Keratinocyte (primary cell): ENCODE measurements around the gene GALNT2. TPM values are rescaled to one million over a fixed set of nuclear protein-coding genes. Genes with fewer than 3 reads are reported as not detected.
A peak's percentile ranks its signal among the peaks of the same experiment; 100 is the strongest.

ENCODE experiments used
- DNase-seq: peaks from one replicate; pipeline ENCODE4 v3.0.0-alpha.2; 2011; ENCODE audit warnings: low read depth, missing footprints, low spot score
- FAIRE-seq: peaks from 2 replicates; lab custom pipeline; 2011; peaks lifted over from hg19 to GRCh38; lab: Jason Lieb, UNC
- H2AFZ ChIP-seq: 2 replicates; pipeline ENCODE4 v1.6.0; 2012; ENCODE audit warnings: low read length, control low read depth, inconsistent platforms; ENCODE audit not compliant: control insufficient read depth
- H3K27ac ChIP-seq: 2 replicates; pipeline ENCODE4 v1.5.1; 2011; ENCODE audit warnings: low read length; ENCODE audit not compliant: control insufficient read depth, insufficient read depth
- H3K27me3 ChIP-seq: 3 replicates; pipeline ENCODE4 v1.6.0; 2011; ENCODE audit warnings: low read length; ENCODE audit not compliant: control insufficient read depth, insufficient read depth; ENCODE audit errors: extremely low read depth
- H3K36me3 ChIP-seq, 2 experiments: 2 replicates in 1 of 2; 3 replicates in 1 of 2; pipeline ENCODE4 v1.5.1; 2011; ENCODE audit warnings: low read length in 2 of 2, mild to moderate bottlenecking in 1 of 2; ENCODE audit not compliant: control insufficient read depth in 2 of 2, insufficient read depth in 2 of 2; ENCODE audit errors: extremely low read depth in 1 of 2
- H3K4me1 ChIP-seq: 3 replicates; pipeline ENCODE4 v1.5.1; 2011; ENCODE audit warnings: low read length; ENCODE audit not compliant: control insufficient read depth, insufficient read depth; ENCODE audit errors: extremely low read depth
- H3K4me2 ChIP-seq: 3 replicates; pipeline ENCODE4 v1.6.0; 2011; ENCODE audit warnings: low read depth, low read length; ENCODE audit not compliant: control insufficient read depth, insufficient read depth; ENCODE audit errors: extremely low read depth
- H3K4me3 ChIP-seq, 3 experiments: fragments of 200-600 bp in 1 of 3; sonication (generic) in 1 of 3; 2 replicates in 2 of 3; 3 replicates in 1 of 3; pipeline ENCODE4 v1.5.1; 2011 to 2016; ENCODE audit warnings: low read length in 3 of 3, mild to moderate bottlenecking in 3 of 3, control low read depth in 2 of 3, inconsistent platforms in 1 of 3, low read depth in 1 of 3, mixed read lengths in 1 of 3, mixed run types in 1 of 3, moderate library complexity in 1 of 3; ENCODE audit not compliant: control insufficient read depth in 2 of 3, insufficient read depth in 2 of 3; ENCODE audit errors: extremely low read depth in 1 of 3
- H3K79me2 ChIP-seq: 2 replicates; pipeline ENCODE4 v1.6.0; 2012; ENCODE audit warnings: low read length; ENCODE audit not compliant: control insufficient read depth, insufficient read depth
- H3K9ac ChIP-seq: 3 replicates; pipeline ENCODE4 v1.6.0; 2011; ENCODE audit warnings: low read length; ENCODE audit not compliant: control insufficient read depth, insufficient read depth; ENCODE audit errors: extremely low read depth
- H3K9me1 ChIP-seq: 3 replicates; pipeline ENCODE4 v1.6.0; 2011; ENCODE audit warnings: low read length; ENCODE audit not compliant: control insufficient read depth, insufficient read depth; ENCODE audit errors: extremely low read depth
- H3K9me3 ChIP-seq: 2 replicates; pipeline ENCODE4 v1.5.1; 2012; ENCODE audit warnings: low read depth, low read length; ENCODE audit not compliant: control insufficient read depth
- H4K20me1 ChIP-seq: 3 replicates; pipeline ENCODE4 v1.6.0; 2011; ENCODE audit warnings: low read length; ENCODE audit not compliant: control insufficient read depth, insufficient read depth; ENCODE audit errors: extremely low read depth
- CTCF ChIP-seq, 3 experiments: IDR thresholded peaks in 1 of 3; conservative IDR thresholded peaks in 1 of 3; optimal IDR thresholded peaks in 1 of 3; 2 replicates in 2 of 3; 3 replicates in 1 of 3; pipeline versions ENCODE3 to v1.5.1; 2011; ENCODE audit warnings: low read length in 3 of 3, mild to moderate bottlenecking in 3 of 3, moderate library complexity in 2 of 3, control low read depth in 1 of 3, inconsistent platforms in 1 of 3; ENCODE audit not compliant: insufficient read depth in 2 of 3; ENCODE audit errors: extremely low read depth in 1 of 3
- EZH2 ChIP-seq: IDR thresholded peaks from one replicate; pipeline ENCODE4 v1.6.1; 2012; ENCODE audit warnings: inconsistent platforms, mild to moderate bottlenecking, low read length, moderate library complexity
- dilution Hi-C: fragments of 300-500 bp; cut with MboI; formaldehyde crosslinking; loops from one replicate; pipeline ENCODE4 v1.7.0; 2020; ENCODE audit warnings: low sequenced_read_pairs; ENCODE audit not compliant: extremely low pct_ligation_motif_present
- polyA plus RNA-seq, 5 experiments: library from polyadenylated mRNA; depleted of rRNA in 3 of 5; stranded (reverse) in 3 of 5; stranded (forward) in 1 of 5; unstranded in 1 of 5; fragments of >200 nt; gene quantifications; 1 replicate in 1 of 5; 2 replicates in 3 of 5; 3 replicates in 1 of 5; pipeline versions ENCODE4 v1.2.1 to v1.2.3, GENCODE V29; 2011 to 2012; ENCODE audit warnings: missing spikeins in 2 of 5, low read depth in 1 of 5, low replicate concordance in 1 of 5

Gene GALNT2
- polyA plus RNA-seq, 1 donor (not counting 4 experiments of a cell fraction or from before 2014, with no cell fraction given): 61.7 TPM

DNA sequence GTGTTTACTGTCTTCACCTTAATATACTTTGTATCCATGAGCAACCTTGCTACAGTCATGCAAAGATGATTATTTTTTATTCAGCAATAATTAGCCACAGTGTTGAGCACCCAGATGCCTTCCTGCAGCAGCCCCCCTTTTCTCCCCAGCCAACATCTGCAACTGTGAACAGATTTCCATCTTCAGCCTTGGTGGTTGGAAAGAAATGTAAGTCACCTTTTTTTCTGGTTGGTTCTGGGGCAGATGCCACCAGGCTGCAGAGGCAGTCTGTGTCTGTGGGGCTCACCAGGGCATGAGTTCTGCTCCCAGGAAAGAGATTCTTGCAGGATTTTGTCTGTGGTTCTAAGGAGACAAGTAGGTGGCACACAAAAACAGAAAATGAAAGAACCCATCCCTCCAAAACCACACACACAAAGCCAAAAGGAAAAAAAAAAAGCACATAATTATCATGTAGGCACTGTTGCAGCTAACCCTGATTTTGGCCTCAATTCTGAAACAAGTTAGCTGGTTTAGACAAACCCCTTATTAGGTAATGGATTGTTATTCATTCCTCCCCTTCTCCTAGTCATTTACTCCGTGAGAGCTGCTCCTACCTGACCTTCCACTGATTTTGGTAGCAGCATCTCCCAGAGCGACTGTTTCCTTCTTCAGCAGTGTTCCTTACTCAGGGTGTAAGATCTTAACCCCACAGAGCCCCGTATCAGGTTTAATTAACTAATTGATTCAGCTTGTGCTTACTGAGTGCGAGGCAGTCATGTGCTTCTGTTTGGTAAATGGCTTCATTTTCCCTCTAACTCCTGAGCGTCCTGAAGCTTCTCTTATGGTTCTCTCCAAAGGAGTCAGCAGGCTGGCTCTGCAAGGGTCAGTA, 36.5 kb downstream of the GALNT2 start:
- TF ChIP-seq CTCF (optimal IDR thresholded peaks at IDR 0.05 in 1 of 3, IDR thresholded peaks at IDR 0.05 in 1 of 3, conservative IDR thresholded peaks at IDR 0.05 in 1 of 3; ENCODE audit: extremely low read depth in 1 of 3, insufficient read depth in 2 of 3, low read length in 3 of 3): no peak
- TF ChIP-seq EZH2: no peak
- H3K36me3 ChIP-seq: peaks cover 5 to 12% of the 10 kb centered on the region in 2 experiments
- peaks cover 13% of the 10 kb centered on the region for H4K20me1 ChIP-seq
- peaks cover 33% of the 10 kb centered on the region for H3K4me1 ChIP-seq
- H3K4me3 ChIP-seq: no peak overlapping the region
- H3K9me1 ChIP-seq: peaks cover 10% of the 10 kb centered on the region
- H3K27ac ChIP-seq: no peak overlapping the region
- H3K9me3 ChIP-seq: no peaks in the 10 kb centered on the region
- FAIRE-seq (no peak), DNase-seq (no peak)
- no peak overlapping the region for H3K9ac ChIP-seq
- no peaks in the 10 kb centered on the region for H3K27me3 ChIP-seq
- dilution Hi-C loops: no loop called here
- no peak overlapping the region for H2AFZ ChIP-seq
- peaks cover 80% of the 10 kb centered on the region for H3K79me2 ChIP-seq
- H3K4me2 ChIP-seq: peak overlapping the region; percentile 77

GRCh38 chr1:230104395-230105244, 37.6 kb downstream of the GALNT2 start:
- dilution Hi-C loops: no loop called here
- H3K27me3 ChIP-seq: no peaks in the 10 kb centered on the region
- H3K4me3 ChIP-seq: peak overlapping the region in 2 of 3 experiments; percentile 23 to 31
- TF ChIP-seq EZH2: no peak
- TF ChIP-seq CTCF (optimal IDR thresholded peaks at IDR 0.05 in 1 of 3, IDR thresholded peaks at IDR 0.05 in 1 of 3, conservative IDR thresholded peaks at IDR 0.05 in 1 of 3; ENCODE audit: extremely low read depth in 1 of 3, insufficient read depth in 2 of 3, low read length in 3 of 3): peak in 2 of 3 experiments; percentile 11 to 43
- FAIRE-seq: peak; percentile 72
- H3K36me3 ChIP-seq: peaks cover 5 to 6% of the 10 kb centered on the region in 2 experiments
- H3K79me2 ChIP-seq: peaks cover 78% of the 10 kb centered on the region
- peak; percentile 98 for DNase-seq
- H2AFZ ChIP-seq: no peak overlapping the region
- peak overlapping the region; percentile 47 for H3K9ac ChIP-seq
- H3K9me3 ChIP-seq: no peaks in the 10 kb centered on the region
- peaks cover 13% of the 10 kb centered on the region for H4K20me1 ChIP-seq
- peak overlapping the region; percentile 69 for H3K27ac ChIP-seq
- peaks cover 10% of the 10 kb centered on the region for H3K9me1 ChIP-seq
- H3K4me1 ChIP-seq: peaks cover 33% of the 10 kb centered on the region
- peak overlapping the region; percentile 77 for H3K4me2 ChIP-seq
